GM18505 (cell line): ENCODE data around the gene RSPH1.

Experiments
- ATAC-seq: cut with Tn5 transposase; IDR thresholded peaks from one replicate; pipeline ENCODE4 v1.9.1; 2021; ENCODE audit not compliant: unreplicated experiment
- POLR2A ChIP-seq: IDR thresholded peaks from 4 replicates; pipeline ENCODE4 v1.6.1; 2011; ENCODE audit warnings: borderline replicate concordance; ENCODE audit not compliant: insufficient read depth, insufficient read length; ENCODE audit errors: extremely low read depth

RSPH1 gene

GRCh38 chr21:42455754-42456440 lies 40.1 kb downstream of the RSPH1 start:
- TF ChIP-seq POLR2A: no peak
- ATAC-seq: no peak

- no peak for ATAC-seq
These were observed 40.8 kb downstream of the RSPH1 start for GRCh38 chr21:42455196-42455595.

GRCh38 chr21:42454786-42455185 lies 41.2 kb downstream of the RSPH1 start:
- TF ChIP-seq POLR2A: no peak

More at GRCh38 chr21:42455196-42455595, 40.8 kb downstream of the RSPH1 start:
- no peak for TF ChIP-seq POLR2A

GRCh38 chr21:42453986-42454570 lies 41.9 kb downstream of the RSPH1 start:
- TF ChIP-seq POLR2A: no peak
- ATAC-seq: no peak

More at GRCh38 chr21:42454786-42455185, 41.2 kb downstream of the RSPH1 start:
- no peak for ATAC-seq

GRCh38 chr21:42453224-42453985 lies 42.6 kb downstream of the RSPH1 start:
- ATAC-seq: no peak
- no peak for TF ChIP-seq POLR2A

GRCh38 chr21:42452401-42453223 lies 43.4 kb downstream of the RSPH1 start:
- ATAC-seq: no peak

GRCh38 chr21:42451941-42452340 lies 44.1 kb downstream of the RSPH1 start:
- ATAC-seq: no peak
- no peak for TF ChIP-seq POLR2A

More at GRCh38 chr21:42452401-42453223, 43.4 kb downstream of the RSPH1 start:
- TF ChIP-seq POLR2A: no peak

- no peak for TF ChIP-seq POLR2A
- no peak for ATAC-seq
These were observed 47.3 kb downstream of the RSPH1 start for GRCh38 chr21:42448686-42449085.

GRCh38 chr21:42447732-42448131 lies 48.3 kb downstream of the RSPH1 start:
- ATAC-seq: no peak
- no peak for TF ChIP-seq POLR2A

GRCh38 chr21:42447182-42447581 lies 48.8 kb downstream of the RSPH1 start:
- no peak for TF ChIP-seq POLR2A

GRCh38 chr21:42446531-42446930 lies 49.5 kb downstream of the RSPH1 start:
- no peak for TF ChIP-seq POLR2A
- ATAC-seq: no peak

More at GRCh38 chr21:42447182-42447581, 48.8 kb downstream of the RSPH1 start:
- ATAC-seq: no peak

- ATAC-seq: no peak
- TF ChIP-seq POLR2A: no peak
These were observed 50.7 kb downstream of the RSPH1 start for GRCh38 chr21:42445311-42445710.

GRCh38 chr21:42444745-42445059 lies 51.3 kb downstream of the RSPH1 start:
- TF ChIP-seq POLR2A: no peak
- no peak for ATAC-seq

- TF ChIP-seq POLR2A: no peak
- ATAC-seq: no peak
These were observed 51.9 kb downstream of the RSPH1 start for GRCh38 chr21:42443876-42444744.
